Lower leg skin (tissue), 4 donors: ENCODE data around the gene F10. TPM values are rescaled to one million over a fixed set of nuclear protein-coding genes. Genes with fewer than 3 reads are reported as not detected.

Experiments used
- DNase-seq, 2 donors: peaks; one replicate each; pipeline ENCODE4 v3.0.0-alpha.2; 2019; ENCODE audit warnings: low spot score in 2 of 2
- H3K4me3 ChIP-seq: fragments of 200-600 bp; sonication (generic); 2 replicates; pipeline ENCODE4 v1.5.1; 2017; ENCODE audit warnings: mild to moderate bottlenecking, low read depth; ENCODE audit not compliant: poor library complexity, severe bottlenecking
- CTCF ChIP-seq, 3 donors: fragments of 450-650 bp; IDR thresholded peaks; one replicate each; pipeline ENCODE4 v1.5.1; 2016; ENCODE audit warnings: antibody characterized with exemption in 3 of 3, mild to moderate bottlenecking in 3 of 3, moderate library complexity in 2 of 3
- POLR2A ChIP-seq, 2 donors: fragments of 450-650 bp; IDR thresholded peaks; one replicate each; pipeline ENCODE4 v1.6.1; 2016 to 2017; ENCODE audit warnings: antibody characterized with exemption in 2 of 2, mild to moderate bottlenecking in 1 of 2, moderate library complexity in 1 of 2
- WGBS, 2 donors: methylation state at CpG; one replicate each; pipeline ENCODE4 v1.1.5; 2018; 5-methylcytosine and 5-hydroxymethylcytosine counted together
- intact Hi-C: fragments of 100-400 bp; cut with DNase I; formaldehyde crosslinking; loops from one replicate; pipeline ENCODE4 v1.15.0; 2023; ENCODE audit warnings: low total_unique reads
- total RNA-seq, 4 donors: library from RNA; depleted of rRNA; stranded (reverse); fragments of >200 nt; gene quantifications; one replicate each; pipeline ENCODE4 v1.1.0, GENCODE V29; 2016

F10 gene
- total RNA-seq, 4 donors from 2014 or later = 6.5 to 31.0 (median 9.3) TPM

DNA sequence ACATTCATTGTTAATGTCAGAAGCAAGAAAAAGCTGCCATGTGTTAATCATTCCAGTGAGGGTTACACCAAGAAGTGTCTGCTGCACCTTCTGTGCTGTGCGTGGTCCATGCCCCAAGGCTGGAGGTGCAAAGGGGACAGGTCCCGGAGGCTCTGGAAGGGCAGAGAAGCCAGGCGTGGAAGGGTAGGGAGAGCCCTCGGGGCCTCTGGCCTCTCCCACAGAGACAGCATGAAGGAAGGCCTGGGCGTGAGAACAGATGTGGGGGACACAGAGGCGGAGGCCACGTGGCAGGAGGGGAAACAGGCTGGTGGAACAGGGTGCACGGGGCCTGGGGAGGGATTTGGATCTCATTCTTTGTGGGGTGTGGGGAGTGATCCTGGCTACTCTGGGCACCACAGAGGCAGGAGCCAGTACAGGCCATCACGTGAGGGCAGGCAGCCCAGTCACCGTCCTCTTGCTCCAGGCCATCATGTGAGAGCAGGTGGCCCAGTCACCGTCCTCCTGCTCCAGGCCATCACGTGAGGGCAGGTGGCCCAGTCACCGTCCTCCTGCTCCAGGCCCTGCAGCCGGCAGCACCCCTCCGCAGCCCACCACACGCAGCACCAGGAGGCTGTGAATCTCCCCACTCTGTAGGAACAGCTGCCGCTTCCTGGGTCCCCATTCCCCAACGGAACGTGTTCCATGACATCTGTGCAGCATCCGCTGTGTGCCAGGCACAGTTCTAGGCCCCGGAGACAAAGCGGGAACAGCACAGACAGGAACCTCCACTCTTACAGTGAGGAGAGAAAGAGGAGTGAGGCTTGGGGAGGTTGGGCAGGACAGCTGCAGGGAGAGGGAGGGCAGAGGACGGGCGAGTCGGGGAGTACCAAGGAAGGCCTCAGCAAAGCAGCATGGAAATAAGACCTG, 27.2 kb upstream of the F10 start:
- WGBS, 2 donors = 86 to 92% methylated on average over 25 of the region's 25 CpGs
- H3K4me3 ChIP-seq = no peak overlapping the region
- intact Hi-C loops = no loop called here
- DNase-seq = no peak
- no peak for TF ChIP-seq CTCF (IDR thresholded peaks at IDR 0.05)
- no peak for TF ChIP-seq POLR2A (IDR thresholded peaks at IDR 0.05)

DNA sequence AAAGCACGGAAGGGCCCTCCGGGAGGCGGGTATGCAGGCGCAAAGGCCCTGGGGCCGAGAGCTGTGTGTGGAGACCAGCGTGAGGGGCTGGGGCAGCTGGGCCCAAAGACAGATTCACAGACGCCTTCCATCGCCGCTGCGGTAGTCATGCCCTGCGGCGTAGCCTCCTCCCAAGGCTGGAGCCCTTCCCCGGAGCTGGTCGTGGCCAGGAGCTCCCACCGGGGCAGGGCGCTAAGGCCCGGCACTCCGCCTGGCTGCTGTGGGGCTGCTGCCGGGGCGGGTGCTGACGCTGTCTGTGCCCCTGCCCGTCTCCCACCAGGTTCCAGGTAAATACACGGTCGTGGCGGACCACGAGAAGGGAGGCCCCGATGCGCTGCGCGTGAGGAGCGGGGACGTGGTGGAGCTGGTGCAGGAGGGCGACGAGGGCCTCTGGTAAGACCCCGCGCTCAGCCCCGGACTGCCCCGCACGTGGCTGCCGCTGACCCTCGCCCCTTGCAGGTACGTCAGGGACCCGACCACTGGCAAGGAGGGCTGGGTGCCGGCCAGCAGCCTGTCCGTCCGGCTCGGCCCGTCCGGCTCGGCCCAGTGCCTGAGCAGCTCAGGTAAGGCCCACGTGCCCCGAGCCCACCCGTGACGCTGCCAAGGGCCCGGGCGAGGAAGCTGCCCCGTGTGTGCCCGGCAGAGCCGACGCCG, 26.4 kb upstream of the F10 start:
- DNase-seq = no peak
- intact Hi-C loops = no loop called here
- WGBS, 2 donors = 95% methylated on average over 53 to 59 of the region's 61 CpGs
- no peak overlapping the region for H3K4me3 ChIP-seq
- TF ChIP-seq POLR2A (IDR thresholded peaks at IDR 0.05) (no peak), CTCF (IDR thresholded peaks at IDR 0.05) (no peak)

DNA sequence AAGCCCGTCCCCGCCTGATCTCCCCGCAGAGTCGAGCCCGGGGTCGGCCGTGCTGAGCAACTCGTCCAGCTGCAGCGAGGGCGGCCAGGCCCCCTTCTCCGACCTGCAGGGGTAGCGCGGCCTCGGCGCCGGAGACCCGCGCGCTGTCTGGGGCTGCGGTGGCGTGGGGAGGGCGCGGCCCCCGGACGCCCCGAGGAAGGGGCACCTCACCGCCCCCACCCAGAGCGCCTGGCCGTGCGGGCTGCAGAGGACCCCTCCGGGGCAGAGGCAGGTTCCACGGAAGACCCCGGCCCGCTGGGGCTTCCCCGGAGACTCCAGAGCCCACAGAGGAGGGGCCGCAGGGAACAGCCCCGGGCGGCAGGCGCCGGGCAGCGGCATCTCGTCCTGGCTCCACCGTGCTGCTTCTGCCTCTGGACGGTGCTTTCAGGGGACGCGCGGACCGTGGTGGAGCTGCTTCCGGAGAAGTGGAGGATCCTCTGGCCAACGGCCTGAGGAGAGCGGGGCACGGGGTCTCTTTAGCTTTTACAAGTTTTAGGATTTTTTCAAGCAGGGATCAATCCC, 25.8 kb upstream of the F10 start:
- no peak for TF ChIP-seq POLR2A (IDR thresholded peaks at IDR 0.05)
- TF ChIP-seq CTCF (IDR thresholded peaks at IDR 0.05) = no peak
- DNase-seq = no peak
- no peak overlapping the region for H3K4me3 ChIP-seq
- WGBS, 2 donors = 89 to 95% methylated on average over 29 to 43 of the region's 52 CpGs
- intact Hi-C loops = no loop called here

GRCh38 chr13:113097651-113098050, 24.9 kb upstream of the F10 start:
- TF ChIP-seq POLR2A (IDR thresholded peaks at IDR 0.05) = no peak
- TF ChIP-seq CTCF (IDR thresholded peaks at IDR 0.05) = no peak
- H3K4me3 ChIP-seq = no peak overlapping the region
- WGBS, 2 donors = 67 to 73% methylated on average over 7 of the region's 7 CpGs
- DNase-seq = no peak
- intact Hi-C loops = no loop called here

GRCh38 chr13:113098162-113098732, 24.4 kb upstream of the F10 start:
- intact Hi-C loops = no loop called here
- no peak overlapping the region for H3K4me3 ChIP-seq
- TF ChIP-seq POLR2A (IDR thresholded peaks at IDR 0.05) (no peak), CTCF (IDR thresholded peaks at IDR 0.05) (no peak)
- DNase-seq = no peak
- WGBS, 2 donors = 60 to 64% methylated on average over 30 of the region's 30 CpGs
